GM06990 (cell line): ENCODE data around the gene CHRD.

Source experiments
- DNase-seq: peaks from one replicate; pipeline ENCODE4 v3.0.0-alpha.2; 2011; ENCODE audit not compliant: insufficient read length; ENCODE audit errors: extremely low read depth
- H3K27me3 ChIP-seq: replicated peaks from 2 replicates; pipeline ENCODE4 v1.6.0; 2011; ENCODE audit warnings: low read length; ENCODE audit not compliant: control insufficient read depth, insufficient read depth
- H3K36me3 ChIP-seq: 2 replicates; pipeline ENCODE4 v1.5.1; 2011; ENCODE audit warnings: low read length; ENCODE audit not compliant: control insufficient read depth, insufficient read depth
- H3K4me3 ChIP-seq: replicated peaks from 2 replicates; pipeline ENCODE4 v1.5.1; 2011; ENCODE audit warnings: low read depth, mild to moderate bottlenecking, control low read depth, low read length
- TF ChIP-seq, protein P1 (sequence below): IDR thresholded peaks from 2 replicates; pipeline ENCODE4 v1.5.1; 2011; ENCODE audit warnings: low read length, control low read depth, mild to moderate bottlenecking, inconsistent platforms; ENCODE audit not compliant: insufficient read depth, poor library complexity, severe bottlenecking

CHRD gene

DNA sequence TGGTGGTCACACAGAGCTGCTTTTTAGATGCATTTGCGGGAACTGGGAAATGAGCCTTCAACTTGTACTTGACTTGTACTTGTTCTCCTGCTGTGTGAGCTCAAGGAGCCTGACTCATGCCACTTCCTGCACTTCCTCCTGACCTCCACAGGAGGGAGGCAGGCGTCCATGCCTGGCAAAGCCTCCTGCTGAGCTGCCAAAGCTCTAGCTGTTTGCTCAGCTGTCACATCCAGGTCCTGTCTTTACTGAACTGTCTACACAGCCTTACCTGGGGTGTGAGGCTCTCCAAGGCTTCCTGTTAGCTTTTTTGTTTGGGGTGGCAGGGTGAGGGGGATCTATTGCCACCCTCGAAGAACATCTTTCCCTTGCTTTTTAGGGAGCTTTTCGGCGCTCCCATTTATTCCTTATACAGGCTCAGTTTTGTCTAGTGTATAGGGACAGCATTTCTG, 8.3 kb upstream of the CHRD start:
- TF ChIP-seq, protein P1, sequence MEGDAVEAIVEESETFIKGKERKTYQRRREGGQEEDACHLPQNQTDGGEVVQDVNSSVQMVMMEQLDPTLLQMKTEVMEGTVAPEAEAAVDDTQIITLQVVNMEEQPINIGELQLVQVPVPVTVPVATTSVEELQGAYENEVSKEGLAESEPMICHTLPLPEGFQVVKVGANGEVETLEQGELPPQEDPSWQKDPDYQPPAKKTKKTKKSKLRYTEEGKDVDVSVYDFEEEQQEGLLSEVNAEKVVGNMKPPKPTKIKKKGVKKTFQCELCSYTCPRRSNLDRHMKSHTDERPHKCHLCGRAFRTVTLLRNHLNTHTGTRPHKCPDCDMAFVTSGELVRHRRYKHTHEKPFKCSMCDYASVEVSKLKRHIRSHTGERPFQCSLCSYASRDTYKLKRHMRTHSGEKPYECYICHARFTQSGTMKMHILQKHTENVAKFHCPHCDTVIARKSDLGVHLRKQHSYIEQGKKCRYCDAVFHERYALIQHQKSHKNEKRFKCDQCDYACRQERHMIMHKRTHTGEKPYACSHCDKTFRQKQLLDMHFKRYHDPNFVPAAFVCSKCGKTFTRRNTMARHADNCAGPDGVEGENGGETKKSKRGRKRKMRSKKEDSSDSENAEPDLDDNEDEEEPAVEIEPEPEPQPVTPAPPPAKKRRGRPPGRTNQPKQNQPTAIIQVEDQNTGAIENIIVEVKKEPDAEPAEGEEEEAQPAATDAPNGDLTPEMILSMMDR: peak; percentile 89
- Histone ChIP-seq H3K4me3 (no peak overlapping the region), H3K36me3 (peaks cover 4% of the 10 kb centered on the region), H3K27me3 (peaks cover 2% of the 10 kb centered on the region; the same call in 1 of the 2 replicates)
- no peak for DNase-seq

DNA sequence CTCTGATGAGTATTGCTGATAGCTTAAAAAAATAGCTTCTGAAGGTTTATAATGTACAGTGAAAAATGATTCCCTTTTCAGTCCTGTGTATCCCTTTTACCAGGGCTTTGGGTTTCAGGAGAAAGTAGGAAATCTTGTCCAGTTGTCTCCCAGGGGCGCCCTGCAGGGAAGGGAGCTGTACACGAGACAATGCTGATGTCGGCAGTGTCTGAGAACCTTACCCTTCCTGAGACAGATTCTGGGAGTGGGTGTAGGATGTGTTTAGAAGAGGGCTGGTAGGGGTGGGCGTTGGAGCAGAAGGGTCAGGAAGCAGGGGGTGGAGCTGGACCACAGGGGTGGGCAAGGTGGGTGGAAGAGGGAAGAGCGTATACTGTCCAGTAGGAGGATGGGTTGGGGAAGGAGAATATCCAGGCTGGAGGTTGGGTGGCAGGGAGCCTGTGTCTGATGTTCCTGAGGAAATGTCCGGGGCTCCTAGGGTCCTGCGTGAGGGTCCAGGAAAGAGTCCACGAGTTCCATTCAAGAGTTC, 7.5 kb upstream of the CHRD start:
- TF ChIP-seq, protein P1: no peak
- Histone ChIP-seq H3K27me3 (peaks cover 2% of the 10 kb centered on the region; the same call in 1 of the 2 replicates), H3K36me3 (peaks cover 1% of the 10 kb centered on the region; the same call in 1 of the 2 replicates), H3K4me3 (no peak overlapping the region)
- no peak for DNase-seq

DNA sequence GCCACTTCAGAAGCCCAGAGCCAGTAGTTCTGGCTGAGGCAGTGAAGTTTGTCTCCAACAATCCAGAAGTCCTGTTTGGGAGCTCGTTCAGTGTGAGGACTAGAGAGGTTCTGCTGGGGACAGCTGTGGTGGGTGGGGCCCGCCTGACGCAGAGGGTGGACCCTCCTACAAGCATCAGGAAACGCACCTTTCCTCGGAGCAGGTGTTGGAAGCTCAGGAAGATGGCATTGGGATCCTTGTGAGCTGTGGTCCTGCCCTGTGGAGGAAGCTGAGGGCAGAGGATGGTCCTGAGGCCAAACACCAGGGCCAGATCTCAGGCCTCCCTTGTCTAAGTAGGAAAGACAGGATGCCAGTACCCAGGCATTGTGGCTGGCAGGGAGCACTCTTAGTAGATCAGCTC, 6.9 kb upstream of the CHRD start:
- peaks cover 1% of the 10 kb centered on the region; the same call in 1 of the 2 replicates for H3K36me3 ChIP-seq
- no peak overlapping the region for H3K4me3 ChIP-seq
- TF ChIP-seq, protein P1: no peak
- H3K27me3 ChIP-seq: peaks cover 2% of the 10 kb centered on the region; the same call in 1 of the 2 replicates
- no peak for DNase-seq

DNA sequence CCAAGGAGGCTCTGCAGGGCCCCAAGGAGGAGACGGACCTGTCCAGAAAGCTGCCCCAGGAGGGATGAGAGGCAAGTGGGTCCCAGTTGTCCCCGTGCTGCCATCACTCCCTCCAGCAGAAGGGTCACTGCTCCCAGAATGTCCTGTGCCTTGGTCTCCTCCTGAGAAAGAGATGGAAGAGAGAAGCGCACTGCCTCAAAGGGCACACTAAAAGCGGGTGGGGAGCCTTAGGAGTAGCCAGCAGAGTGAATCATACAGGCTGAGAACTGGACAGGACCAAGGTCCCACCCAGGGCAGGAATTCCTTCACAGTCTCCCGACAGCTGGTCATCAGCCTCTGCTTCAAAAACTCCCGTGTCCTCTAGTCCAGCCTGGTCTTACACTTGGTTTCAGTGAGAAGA, 6.4 kb upstream of the CHRD start:
- TF ChIP-seq, protein P1: no peak
- peaks cover 2% of the 10 kb centered on the region; the same call in 1 of the 2 replicates for H3K27me3 ChIP-seq

DNA sequence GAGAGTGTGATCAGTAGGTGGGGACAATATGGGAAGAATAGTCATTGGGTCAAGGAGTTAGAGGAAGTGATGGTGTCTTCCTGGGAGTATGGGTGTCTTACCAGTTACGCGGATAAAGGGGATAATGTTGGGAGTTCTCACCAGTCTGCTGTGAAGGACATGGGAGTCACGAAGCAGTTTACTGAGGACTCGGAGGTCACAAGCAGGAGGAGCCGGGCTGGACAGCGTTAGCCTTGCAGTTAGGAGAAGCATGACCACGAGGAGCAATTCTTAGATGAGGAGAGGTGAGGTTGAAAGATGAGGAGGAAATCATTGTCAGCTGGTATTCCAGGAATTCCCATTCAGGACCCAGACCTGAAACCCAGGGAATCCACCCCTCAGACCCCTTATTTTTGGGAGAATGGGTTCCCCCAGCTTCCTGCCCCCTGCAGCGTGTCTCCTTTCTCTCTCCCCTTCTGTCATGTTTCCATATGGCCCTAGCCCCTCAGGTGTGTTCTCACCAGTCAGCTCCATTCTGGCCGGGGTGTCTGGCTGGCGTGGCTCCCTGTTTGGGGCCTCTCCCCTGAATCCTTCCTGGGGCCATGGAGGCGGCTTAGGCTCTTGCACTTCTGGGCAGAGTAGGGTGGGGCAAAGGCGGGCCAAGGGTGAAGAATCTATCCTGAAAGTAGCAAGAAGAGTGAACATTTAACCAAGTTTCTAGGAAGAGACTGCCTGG, 4.0 kb upstream of the CHRD start:
- Histone ChIP-seq H3K27me3 (peaks cover 2% of the 10 kb centered on the region; the same call in 1 of the 2 replicates), H3K4me3 (no peak overlapping the region), H3K36me3 (no peaks in the 10 kb centered on the region)
- no peak for DNase-seq
- TF ChIP-seq, protein P1: no peak

More for the DNA sequence above, 6.4 kb upstream of the CHRD start:
- no peak for DNase-seq
- peaks cover 1% of the 10 kb centered on the region; the same call in 1 of the 2 replicates for H3K36me3 ChIP-seq
- H3K4me3 ChIP-seq: no peak overlapping the region
